WERI-Rb-1 (cell line): Measurements from ENCODE around the gene PPIF.

Source experiments
- DNase-seq: peaks from one replicate; pipeline ENCODE4 v3.0.0-alpha.2; 2020
- H3K27ac ChIP-seq: fragments of 250-450 bp; sonication (Bioruptor Pico); 2 replicates; pipeline ENCODE4 v1.5.1; 2020; ENCODE audit warnings: mild to moderate bottlenecking, moderate library complexity
- H3K27me3 ChIP-seq: fragments of 250-450 bp; sonication (Bioruptor Pico); 2 replicates; pipeline ENCODE4 v1.5.1; 2021; ENCODE audit warnings: mild to moderate bottlenecking, low read depth, moderate library complexity; ENCODE audit not compliant: insufficient read depth, severe bottlenecking
- H3K36me3 ChIP-seq: fragments of 250-450 bp; sonication (Bioruptor Pico); 2 replicates; pipeline ENCODE4 v1.5.1; 2020; ENCODE audit warnings: mild to moderate bottlenecking, moderate library complexity
- H3K4me3 ChIP-seq: 2 replicates; pipeline ENCODE4 v1.5.1; 2011; ENCODE audit warnings: low read depth, mild to moderate bottlenecking, control low read depth, low read length
- H3K9me3 ChIP-seq: fragments of 250-450 bp; sonication (Bioruptor Pico); 2 replicates; pipeline ENCODE4 v1.5.1; 2021; ENCODE audit warnings: mild to moderate bottlenecking, moderate library complexity; ENCODE audit not compliant: severe bottlenecking
- TF ChIP-seq, protein P1 (sequence below): IDR thresholded peaks from 2 replicates; pipeline ENCODE4 v1.5.1; 2011; ENCODE audit warnings: low read depth, mild to moderate bottlenecking, control low read depth, inconsistent platforms, low read length

PPIF gene

GRCh38 chr10:79378383-79378646, 31.0 kb downstream of the PPIF start:
- no peaks in the 10 kb centered on the region for H3K9me3 ChIP-seq
- H3K27ac ChIP-seq, result no peak overlapping the region
- no peaks in the 10 kb centered on the region for H3K27me3 ChIP-seq
- DNase-seq, result no peak
- H3K4me3 ChIP-seq, result no peak overlapping the region
- H3K36me3 ChIP-seq, result no peaks in the 10 kb centered on the region
- TF ChIP-seq, protein P1, sequence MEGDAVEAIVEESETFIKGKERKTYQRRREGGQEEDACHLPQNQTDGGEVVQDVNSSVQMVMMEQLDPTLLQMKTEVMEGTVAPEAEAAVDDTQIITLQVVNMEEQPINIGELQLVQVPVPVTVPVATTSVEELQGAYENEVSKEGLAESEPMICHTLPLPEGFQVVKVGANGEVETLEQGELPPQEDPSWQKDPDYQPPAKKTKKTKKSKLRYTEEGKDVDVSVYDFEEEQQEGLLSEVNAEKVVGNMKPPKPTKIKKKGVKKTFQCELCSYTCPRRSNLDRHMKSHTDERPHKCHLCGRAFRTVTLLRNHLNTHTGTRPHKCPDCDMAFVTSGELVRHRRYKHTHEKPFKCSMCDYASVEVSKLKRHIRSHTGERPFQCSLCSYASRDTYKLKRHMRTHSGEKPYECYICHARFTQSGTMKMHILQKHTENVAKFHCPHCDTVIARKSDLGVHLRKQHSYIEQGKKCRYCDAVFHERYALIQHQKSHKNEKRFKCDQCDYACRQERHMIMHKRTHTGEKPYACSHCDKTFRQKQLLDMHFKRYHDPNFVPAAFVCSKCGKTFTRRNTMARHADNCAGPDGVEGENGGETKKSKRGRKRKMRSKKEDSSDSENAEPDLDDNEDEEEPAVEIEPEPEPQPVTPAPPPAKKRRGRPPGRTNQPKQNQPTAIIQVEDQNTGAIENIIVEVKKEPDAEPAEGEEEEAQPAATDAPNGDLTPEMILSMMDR, result no peak

DNA sequence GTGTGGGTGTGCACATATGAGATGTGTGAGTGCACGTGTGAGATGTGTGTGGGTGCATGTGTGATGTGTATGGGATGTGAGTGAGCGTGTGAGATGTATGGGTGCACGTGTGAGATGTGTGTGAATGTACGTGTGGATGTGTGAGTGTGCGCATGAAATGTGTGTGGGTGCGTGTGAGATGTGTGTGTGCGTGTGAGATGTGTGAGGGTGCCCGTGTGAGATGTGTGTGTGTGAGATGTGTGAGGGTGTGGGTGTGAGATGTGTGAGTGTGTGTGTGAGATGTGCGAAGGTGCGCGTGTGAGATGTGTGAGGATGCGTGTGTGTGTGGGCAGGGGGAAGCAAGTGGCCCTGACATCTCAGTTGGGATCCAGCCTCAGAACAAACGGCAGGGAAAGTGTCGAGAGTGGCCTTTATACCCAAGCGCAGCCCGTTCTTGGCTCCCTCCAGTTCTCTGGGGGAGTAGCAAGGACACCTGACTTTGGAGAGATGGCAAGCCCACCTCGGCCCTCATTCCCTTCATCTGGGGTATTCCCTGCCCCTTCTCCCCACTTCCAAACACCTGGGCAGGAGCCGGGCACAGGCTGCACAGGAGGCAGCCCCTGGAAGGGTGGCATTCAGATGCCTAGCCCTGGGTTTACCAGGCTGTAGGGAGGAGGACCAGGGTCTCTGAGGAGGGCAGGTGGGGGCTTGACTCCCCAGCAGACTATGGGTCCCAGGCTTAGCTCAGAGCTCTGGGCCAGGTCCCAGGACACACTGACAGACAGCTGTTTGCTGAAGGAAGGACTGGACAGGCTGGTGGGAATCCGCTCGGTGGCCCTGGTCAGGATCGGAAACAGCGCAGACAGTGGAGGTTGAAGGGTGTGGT, 31.6 kb downstream of the PPIF start:
- no peaks in the 10 kb centered on the region for H3K9me3 ChIP-seq
- TF ChIP-seq, protein P1, result no peak
- H3K27ac ChIP-seq, result no peak overlapping the region
- H3K27me3 ChIP-seq, result no peaks in the 10 kb centered on the region
- H3K36me3 ChIP-seq, result no peaks in the 10 kb centered on the region
- H3K4me3 ChIP-seq, result no peak overlapping the region
- peak; percentile 2 for DNase-seq

DNA sequence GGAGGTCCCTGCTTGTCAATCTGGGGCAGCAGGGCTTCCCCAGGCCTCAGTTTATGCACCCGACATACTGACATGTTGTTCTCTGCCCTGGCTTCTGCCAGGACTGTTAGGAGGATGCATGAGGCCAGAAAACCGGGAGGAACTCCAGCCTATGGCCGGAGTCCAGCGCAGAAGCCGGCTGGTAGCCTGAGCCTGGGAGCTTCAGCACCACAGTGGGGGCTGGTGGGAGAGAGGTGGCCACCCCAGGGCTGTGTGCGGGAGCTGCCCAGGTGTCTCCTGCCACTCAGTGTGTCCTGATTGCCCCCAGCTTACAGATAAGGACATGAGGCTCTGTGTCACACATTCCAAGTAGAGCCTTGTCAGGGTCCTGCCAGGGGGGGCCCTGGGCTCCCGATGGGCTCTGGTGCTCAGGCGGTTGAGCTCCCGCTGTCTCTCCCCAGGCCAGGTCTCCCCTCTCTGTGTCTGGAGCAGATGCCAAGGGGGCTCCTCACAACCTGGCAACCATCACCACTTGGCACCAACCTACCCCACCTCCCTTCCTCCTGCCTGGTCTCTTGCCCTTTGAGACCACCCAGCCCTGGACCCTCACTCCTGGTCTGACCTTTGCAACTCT, 32.3 kb downstream of the PPIF start:
- H3K27me3 ChIP-seq, result no peaks in the 10 kb centered on the region
- peak; percentile 5 for DNase-seq
- no peaks in the 10 kb centered on the region for H3K9me3 ChIP-seq
- no peaks in the 10 kb centered on the region for H3K36me3 ChIP-seq
- no peak overlapping the region for H3K4me3 ChIP-seq
- H3K27ac ChIP-seq, result no peak overlapping the region
- TF ChIP-seq, protein P1, result no peak

- Histone ChIP-seq H3K9me3 (no peaks in the 10 kb centered on the region), H3K27me3 (no peaks in the 10 kb centered on the region), H3K36me3 (no peaks in the 10 kb centered on the region), H3K27ac (no peak overlapping the region), H3K4me3 (no peak overlapping the region)
- peak; percentile 5 for DNase-seq
- TF ChIP-seq, protein P1, result no peak
Observed at GRCh38 chr10:79380125-79380945, 33.1 kb downstream of the PPIF start.

GRCh38 chr10:79380946-79381721, 33.9 kb downstream of the PPIF start:
- Histone ChIP-seq H3K4me3 (no peak overlapping the region), H3K36me3 (no peaks in the 10 kb centered on the region), H3K27me3 (no peaks in the 10 kb centered on the region), H3K9me3 (no peaks in the 10 kb centered on the region), H3K27ac (no peak overlapping the region)
- DNase-seq, result peak; percentile 4
- TF ChIP-seq, protein P1, result no peak
